H1 (cell line): Measurements from ENCODE around the gene IPO11. TPM values are rescaled to one million over a fixed set of nuclear protein-coding genes. Genes with fewer than 3 reads are reported as not detected.

Experiments
- CTCF ChIA-PET: fragments of 300-600 bp; sonication (Branson Sonifier 250); formaldehyde crosslinking; loops from one replicate; lab custom pipeline; 2021; ENCODE audit not compliant: partially characterized antibody; lab: Charles Lee
- POLR2A ChIA-PET: fragments of 300-600 bp; sonication (Branson Sonifier 250); formaldehyde crosslinking; loops from one replicate; lab custom pipeline; 2021; ENCODE audit warnings: inconsistent platforms; ENCODE audit not compliant: partially characterized antibody; lab: Charles Lee
- DNase-seq, 2 experiments: peaks; one replicate each; pipeline versions ENCODE4 v3.0.0 to v3.0.0-alpha.2; 2010 to 2022; ENCODE audit warnings: low spot score in 2 of 2, low read depth in 1 of 2, mixed read lengths in 1 of 2
- FAIRE-seq: peaks from 2 replicates; lab custom pipeline; 2011; peaks lifted over from hg19 to GRCh38; lab: Jason Lieb, UNC
- H2AFZ ChIP-seq: 2 replicates; pipeline ENCODE4 v1.8.1; 2012; ENCODE audit warnings: low read length, inconsistent platforms
- H2AK5ac ChIP-seq: 2 replicates; pipeline ENCODE4 v1.6.1; 2013; ENCODE audit warnings: low read depth, low read length
- H2BK120ac ChIP-seq: replicated peaks from 2 replicates; pipeline ENCODE3; 2013; ENCODE audit warnings: low read depth, low read length, inconsistent platforms
- H2BK12ac ChIP-seq: 2 replicates; pipeline ENCODE4 v1.6.1; 2013; ENCODE audit warnings: low read depth, low read length
- H2BK15ac ChIP-seq: 2 replicates; pipeline ENCODE4 v1.6.1; 2013; ENCODE audit warnings: low read length
- H2BK20ac ChIP-seq: 2 replicates; pipeline ENCODE4 v1.6.1; 2013; ENCODE audit warnings: low read length
- H2BK5ac ChIP-seq: 2 replicates; pipeline ENCODE4 v1.6.1; 2013; ENCODE audit warnings: low read depth, low read length
- H3K14ac ChIP-seq: 2 replicates; pipeline ENCODE4 v1.6.1; 2013; ENCODE audit warnings: inconsistent platforms; ENCODE audit not compliant: insufficient read length
- H3K18ac ChIP-seq: 2 replicates; pipeline ENCODE4 v1.6.1; 2013; ENCODE audit warnings: low read length; ENCODE audit errors: extremely low read depth
- H3K23ac ChIP-seq: 2 replicates; pipeline ENCODE4 v1.6.1; 2013; ENCODE audit warnings: inconsistent platforms; ENCODE audit not compliant: insufficient read length
- H3K23me2 ChIP-seq: 2 replicates; pipeline ENCODE4 v1.6.1; 2013; ENCODE audit warnings: low read depth, low read length
- H3K27ac ChIP-seq: 2 replicates; pipeline ENCODE4 v1.6.1; 2011; ENCODE audit warnings: low read depth, low read length, inconsistent platforms
- H3K27me3 ChIP-seq, 4 experiments: replicated peaks in 1 of 4; 1 replicate in 1 of 4; 2 replicates in 3 of 4; pipeline versions ENCODE4 v1.6.1 to v1.8.1; 2011 to 2013; ENCODE audit warnings: low read length in 3 of 4, mild to moderate bottlenecking in 3 of 4, inconsistent platforms in 2 of 4, mixed read lengths in 2 of 4, moderate library complexity in 1 of 4; ENCODE audit not compliant: control insufficient read depth in 3 of 4, insufficient read depth in 3 of 4; ENCODE audit errors: extremely low read depth in 1 of 4
- H3K36me3 ChIP-seq, 4 experiments: 2 replicates each; pipeline versions ENCODE4 v1.6.1 to v1.8.1; 2011 to 2013; ENCODE audit warnings: mild to moderate bottlenecking in 4 of 4, low read length in 3 of 4, moderate library complexity in 2 of 4, control low read depth in 1 of 4, inconsistent platforms in 1 of 4; ENCODE audit not compliant: insufficient read depth in 4 of 4, control insufficient read depth in 2 of 4
- H3K4ac ChIP-seq: replicated peaks from 2 replicates; pipeline ENCODE3; 2013; ENCODE audit warnings: low read length, low read depth, mixed read lengths, inconsistent platforms; ENCODE audit not compliant: insufficient read length
- H3K4me1 ChIP-seq, 4 experiments: replicated peaks in 1 of 4; 1 replicate in 1 of 4; 2 replicates in 3 of 4; pipeline versions ENCODE4 v1.6.1 to v1.8.1; 2011 to 2013; ENCODE audit warnings: low read length in 3 of 4, inconsistent platforms in 2 of 4, mixed read lengths in 1 of 4; ENCODE audit not compliant: insufficient read depth in 4 of 4, control insufficient read depth in 3 of 4
- H3K4me2 ChIP-seq, 2 experiments: 2 replicates each; pipeline versions ENCODE4 v1.6.1 to v1.8.1; 2011 to 2013; ENCODE audit warnings: low read depth in 2 of 2, low read length in 2 of 2, control low read depth in 1 of 2, inconsistent platforms in 1 of 2, mild to moderate bottlenecking in 1 of 2; ENCODE audit not compliant: insufficient read depth in 1 of 2
- H3K4me3 ChIP-seq, 4 experiments: fragments of 200-600, 300-600 bp in 1 of 4; sonication (generic), shearing (Covaris generic), sonication (Bioruptor Twin) in 1 of 4; 2 replicates each; pipeline versions ENCODE4 v1.5.1 to v1.8.1; 2011 to 2016; ENCODE audit warnings: low read length in 4 of 4, low read depth in 3 of 4, control low read depth in 2 of 4, inconsistent platforms in 2 of 4, mild to moderate bottlenecking in 2 of 4, mixed read lengths in 1 of 4, moderate library complexity in 1 of 4; ENCODE audit not compliant: insufficient read depth in 2 of 4; ENCODE audit errors: extremely low read depth in 1 of 4
- H3K56ac ChIP-seq: replicated peaks from 2 replicates; pipeline ENCODE3; 2013; ENCODE audit warnings: low read depth, mild to moderate bottlenecking, mixed read lengths, low read length, inconsistent platforms; ENCODE audit not compliant: insufficient read length
- H3K79me1 ChIP-seq: 2 replicates; pipeline ENCODE4 v1.6.1; 2013; ENCODE audit warnings: low read depth, low read length, control low read depth
- H3K79me2 ChIP-seq, 2 experiments: 2 replicates each; pipeline versions ENCODE4 v1.6.1 to v1.8.1; 2012 to 2013; ENCODE audit warnings: low read length in 2 of 2, mild to moderate bottlenecking in 2 of 2, inconsistent platforms in 1 of 2; ENCODE audit not compliant: insufficient read depth in 2 of 2, control insufficient read depth in 1 of 2
- H3K9ac ChIP-seq, 4 experiments: replicated peaks in 1 of 4; 1 replicate in 1 of 4; 2 replicates in 3 of 4; pipeline versions ENCODE4 v1.6.1 to v1.8.1; 2011 to 2013; ENCODE audit warnings: low read depth in 3 of 4, low read length in 3 of 4, control low read depth in 2 of 4, mild to moderate bottlenecking in 2 of 4, moderate library complexity in 2 of 4, inconsistent platforms in 1 of 4; ENCODE audit errors: extremely low read depth in 1 of 4
- H3K9me3 ChIP-seq, 2 experiments: 2 replicates each; pipeline versions ENCODE4 v1.6.1 to v1.8.1; 2012 to 2013; ENCODE audit warnings: mild to moderate bottlenecking in 2 of 2, moderate library complexity in 2 of 2, control low read depth in 1 of 2, inconsistent platforms in 1 of 2, low read depth in 1 of 2, low read length in 1 of 2, mixed read lengths in 1 of 2; ENCODE audit not compliant: insufficient read depth in 2 of 2
- H4K20me1 ChIP-seq, 2 experiments: replicated peaks in 1 of 2; 2 replicates each; pipeline versions ENCODE3 to v1.8.1; 2011 to 2013; ENCODE audit warnings: inconsistent platforms in 2 of 2, low read length in 2 of 2, mild to moderate bottlenecking in 1 of 2; ENCODE audit not compliant: insufficient read depth in 2 of 2, control insufficient read depth in 1 of 2
- H4K5ac ChIP-seq: 2 replicates; pipeline ENCODE4 v1.6.1; 2013; ENCODE audit warnings: low read length, low read depth, mixed read lengths, inconsistent platforms; ENCODE audit not compliant: insufficient read length
- H4K8ac ChIP-seq: 2 replicates; pipeline ENCODE4 v1.8.0; 2013; ENCODE audit warnings: mild to moderate bottlenecking, moderate library complexity, low read length, inconsistent platforms; ENCODE audit not compliant: insufficient read depth; ENCODE audit errors: extremely low read depth
- H4K91ac ChIP-seq: replicated peaks from 2 replicates; pipeline ENCODE3; 2013; ENCODE audit warnings: low read length, mixed read lengths, inconsistent platforms; ENCODE audit not compliant: insufficient read length
- BACH1 ChIP-seq: IDR thresholded peaks from 2 replicates; pipeline ENCODE4 v1.6.1; 2012; ENCODE audit warnings: low read length, improper control_type of control experiment
- CBX5 ChIP-seq: fragments of 300-800, 300-1000 bp; sonication (generic); IDR thresholded peaks from 2 replicates; pipeline ENCODE4 v1.7.1; 2016; ENCODE audit warnings: antibody characterized with exemption, low read length, low read depth
- CHD2 ChIP-seq: IDR thresholded peaks from 2 replicates; pipeline ENCODE4 v1.6.1; 2012; ENCODE audit warnings: low read length, improper control_type of control experiment
- EP300 ChIP-seq, 2 experiments: IDR thresholded peaks; 1 replicate in 1 of 2; 2 replicates in 1 of 2; pipeline ENCODE4 v1.6.1; 2011 to 2012; ENCODE audit warnings: low read depth in 2 of 2, low read length in 2 of 2, mild to moderate bottlenecking in 2 of 2, borderline replicate concordance in 1 of 2, inconsistent platforms in 1 of 2, moderate library complexity in 1 of 2
- FOSL1 ChIP-seq: IDR thresholded peaks from 2 replicates; pipeline ENCODE4 v1.6.1; 2011; ENCODE audit warnings: mild to moderate bottlenecking, low read depth, low read length, moderate library complexity; ENCODE audit not compliant: insufficient read depth
- HDAC2 ChIP-seq, 2 experiments: fragments of 300-600 bp in 1 of 2; sonication (generic) in 1 of 2; IDR thresholded peaks; 2 replicates each; pipeline ENCODE4 v1.6.1; 2011 to 2012; ENCODE audit warnings: low read depth in 2 of 2, low read length in 2 of 2, mild to moderate bottlenecking in 2 of 2, moderate library complexity in 2 of 2, borderline replicate concordance in 1 of 2, inconsistent platforms in 1 of 2
- JUND ChIP-seq: IDR thresholded peaks from 2 replicates; pipeline ENCODE4 v1.6.1; 2011; ENCODE audit warnings: mild to moderate bottlenecking, improper control_type of control experiment, low read length
- POLR2AphosphoS5 ChIP-seq: IDR thresholded peaks from 2 replicates; pipeline ENCODE4 v1.6.1; 2011; ENCODE audit warnings: low read depth, low read length
- POU5F1 ChIP-seq: IDR thresholded peaks from 2 replicates; pipeline ENCODE4 v1.6.1; 2011; ENCODE audit warnings: low read depth, mild to moderate bottlenecking, low read length, moderate library complexity
- SP2 ChIP-seq: IDR thresholded peaks from 2 replicates; pipeline ENCODE4 v1.6.1; 2012; ENCODE audit warnings: mild to moderate bottlenecking, low read length, inconsistent platforms
- TAF1 ChIP-seq: IDR thresholded peaks from 2 replicates; pipeline ENCODE4 v1.6.1; 2011; ENCODE audit warnings: mild to moderate bottlenecking, low read depth, low read length
- TEAD4 ChIP-seq: IDR thresholded peaks from 2 replicates; pipeline ENCODE4 v1.6.1; 2012; ENCODE audit warnings: low read depth, low read length, inconsistent platforms, mixed read lengths
- WGBS, 2 experiments: shearing (Covaris generic) in 1 of 2; methylation state at CpG; one replicate each; pipeline versions ENCODE4 v1.1.6 to v1.1.7; 2013 to 2015; ENCODE audit warnings: low lambda C conversion rate in 2 of 2, mixed read lengths in 2 of 2, inconsistent platforms in 1 of 2, low coverage in 1 of 2, missing lambda C conversion rate in 1 of 2; ENCODE audit not compliant: insufficient replicate concordance in 2 of 2, insufficient coverage in 1 of 2, insufficient read length in 1 of 2; ENCODE audit errors: extremely low coverage in 1 of 2, missing lambda C conversion rate in 1 of 2; 5-methylcytosine and 5-hydroxymethylcytosine counted together
- polyA plus RNA-seq, 7 experiments: library from polyadenylated mRNA; depleted of rRNA in 3 of 7; stranded (reverse) in 5 of 7; unstranded in 2 of 7; fragments of >200 nt in 5 of 7; fragments of 200-250 nt in 2 of 7; gene quantifications; 1 replicate in 5 of 7; 2 replicates in 1 of 7; 4 replicates in 1 of 7; pipeline versions ENCODE4 v1.2.1 to v1.2.3, GENCODE V29; 2011 to 2013; ENCODE audit warnings: missing spikeins in 2 of 7, mixed read lengths in 2 of 7
- total RNA-seq: library from RNA; stranded (reverse); fragmentation: NEBNext Ultra II Directional; extraction: Animal tissue kit (Norgen Biotek cat#: 25700); gene quantifications from 2 replicates; pipeline ENCODE4 v1.2.1, GENCODE V29; 2021
- TF ChIP-seq, protein P1 (sequence below): IDR thresholded peaks from 2 replicates; pipeline ENCODE4 v1.6.1; 2011; ENCODE audit warnings: low read depth, mild to moderate bottlenecking, low read length; ENCODE audit not compliant: insufficient read depth
- TF ChIP-seq, protein P2 (sequence below): IDR thresholded peaks from 2 replicates; pipeline ENCODE4 v1.6.1; 2012; ENCODE audit warnings: inconsistent platforms

The IPO11 gene
- total and polyA plus RNA-seq, 2 of the 8 experiments (the other 6 are each of a cell fraction or from before 2014, with no cell fraction given): 23.6 to 64.4 TPM

DNA sequence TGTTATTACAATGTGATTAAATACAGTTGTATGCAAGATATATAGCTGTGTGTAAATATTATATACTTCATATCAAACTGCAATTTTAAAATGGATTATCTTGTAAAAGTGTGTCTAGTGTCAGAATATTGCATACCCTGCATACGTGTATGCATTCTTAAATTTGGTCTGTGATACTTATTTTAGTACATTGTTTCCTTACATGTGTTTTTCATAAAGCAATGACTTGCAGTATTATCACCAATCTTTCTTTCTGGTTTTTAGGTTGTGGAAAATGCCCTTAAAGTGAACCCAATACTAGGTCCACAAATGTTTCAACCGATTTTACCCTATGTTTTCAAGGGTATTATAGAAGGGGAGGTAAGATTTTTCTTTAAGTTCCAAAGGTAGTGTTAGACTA is 137.5 kb downstream of the IPO11 start:
- H2BK120ac ChIP-seq: no peak overlapping the region
- no peak overlapping the region for H4K5ac ChIP-seq
- no peak overlapping the region for H2BK12ac ChIP-seq
- H4K91ac ChIP-seq: no peak overlapping the region
- no peaks in the 10 kb centered on the region for H3K4me1 ChIP-seq
- no peak overlapping the region for H2BK20ac ChIP-seq
- H3K27ac ChIP-seq: no peak overlapping the region
- H3K9me3 ChIP-seq: no peaks in the 10 kb centered on the region
- no peak overlapping the region for H4K8ac ChIP-seq
- no peaks in the 10 kb centered on the region for H3K79me2 ChIP-seq
- no peak overlapping the region for H3K4me3 ChIP-seq
- ChIA-PET CTCF (interaction anchor here (0.5 kb wide), 1 partner anchor 577 kb away, joined by 3 read pairs; no protein-coding TSS in a partner anchor), POLR2A (no interaction called here)
- peaks cover 0 to 1% (median 0%) of the 10 kb centered on the region in 4 experiments; a peak in 1 of 7 replicates for H3K27me3 ChIP-seq
- H4K20me1 ChIP-seq: no peaks in the 10 kb centered on the region
- H3K56ac ChIP-seq: no peak overlapping the region
- no peak overlapping the region for H3K4me2 ChIP-seq
- no peak for DNase-seq
- H2AFZ ChIP-seq: no peak overlapping the region
- H2BK5ac ChIP-seq: no peak overlapping the region
- WGBS, 2 experiments: 87% methylated on average over 2 of the region's 2 CpGs; no CpG with 5 or more reads in 1 of the 2 experiments
- no peak overlapping the region for H3K14ac ChIP-seq
- peaks cover 0 to 8% (median 0%) of the 10 kb centered on the region in 4 experiments; a peak in 1 of 8 replicates for H3K36me3 ChIP-seq
- H3K23ac ChIP-seq: no peak overlapping the region
- no peak overlapping the region for H3K9ac ChIP-seq
- H2BK15ac ChIP-seq: no peak overlapping the region
- no peaks in the 10 kb centered on the region for H3K79me1 ChIP-seq
- H3K18ac ChIP-seq: no peak overlapping the region
- FAIRE-seq: no peak
- H2AK5ac ChIP-seq: no peak overlapping the region
- no peaks in the 10 kb centered on the region for H3K23me2 ChIP-seq
- no peak overlapping the region for H3K4ac ChIP-seq
- TF ChIP-seq, protein P1, sequence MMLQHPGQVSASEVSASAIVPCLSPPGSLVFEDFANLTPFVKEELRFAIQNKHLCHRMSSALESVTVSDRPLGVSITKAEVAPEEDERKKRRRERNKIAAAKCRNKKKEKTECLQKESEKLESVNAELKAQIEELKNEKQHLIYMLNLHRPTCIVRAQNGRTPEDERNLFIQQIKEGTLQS: no peak
- TF ChIP-seq EP300 (IDR thresholded peaks at IDR 0.05; ENCODE audit: borderline replicate concordance in 1 of 2, low read depth in 2 of 2, low read length in 2 of 2) (no peak), FOSL1 (no peak), TAF1 (no peak), POU5F1 (no peak), CBX5 (no peak), BACH1 (no peak), POLR2AphosphoS5 (no peak), SP2 (no peak), CHD2 (no peak), HDAC2 (IDR thresholded peaks at IDR 0.05; ENCODE audit: borderline replicate concordance in 1 of 2, low read depth in 2 of 2, low read length in 2 of 2) (no peak), TEAD4 (no peak), JUND (no peak)
- TF ChIP-seq, protein P2, sequence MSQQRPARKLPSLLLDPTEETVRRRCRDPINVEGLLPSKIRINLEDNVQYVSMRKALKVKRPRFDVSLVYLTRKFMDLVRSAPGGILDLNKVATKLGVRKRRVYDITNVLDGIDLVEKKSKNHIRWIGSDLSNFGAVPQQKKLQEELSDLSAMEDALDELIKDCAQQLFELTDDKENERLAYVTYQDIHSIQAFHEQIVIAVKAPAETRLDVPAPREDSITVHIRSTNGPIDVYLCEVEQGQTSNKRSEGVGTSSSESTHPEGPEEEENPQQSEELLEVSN: no peak
